ENCODE measurements around the gene BCDIN3D. TPM values are rescaled to one million over a fixed set of nuclear protein-coding genes. Genes with fewer than 3 reads are reported as not detected.

BCDIN3D gene
- total RNA-seq, 1 experiment from 2014 or later, result 4.0 TPM

GRCh38 chr12:49887091-49887490 is 44.2 kb upstream of the BCDIN3D start:
- no peaks in the 10 kb centered on the region for H3K36me3 Mint-ChIP-seq (ENCODE audit: insufficient read depth, unreplicated experiment)
- H3K4me1 Mint-ChIP-seq (ENCODE audit: low read depth, unreplicated experiment), result no peaks in the 10 kb centered on the region
- TF ChIP-seq CTCF (IDR thresholded peaks at IDR 0.05; ENCODE audit: unreplicated experiment), result no peak
- no peak for DNase-seq
- H3K4me3 Mint-ChIP-seq (ENCODE audit: low read depth, unreplicated experiment), result no peak overlapping the region
- no peak overlapping the region for H3K27ac Mint-ChIP-seq (ENCODE audit: unreplicated experiment)
- no peaks in the 10 kb centered on the region for H3K9me3 Mint-ChIP-seq (ENCODE audit: low read depth, unreplicated experiment)
- intact Hi-C loops (cut with micrococcal nuclease; ENCODE audit: unreplicated experiment), result no loop called here
- peaks cover 29% of the 10 kb centered on the region for H3K27me3 Mint-ChIP-seq (ENCODE audit: unreplicated experiment)
- CTCF ChIA-PET, result no interaction called here
- BruUV-seq (replicated peaks), result no TSS peak

GRCh38 chr12:49885663-49886461 is 43.0 kb upstream of the BCDIN3D start:
- Mint-ChIP-seq H3K9me3 (ENCODE audit: low read depth, unreplicated experiment) (no peaks in the 10 kb centered on the region), H3K4me1 (ENCODE audit: low read depth, unreplicated experiment) (no peaks in the 10 kb centered on the region), H3K27ac (ENCODE audit: unreplicated experiment) (no peak overlapping the region), H3K36me3 (ENCODE audit: insufficient read depth, unreplicated experiment) (no peaks in the 10 kb centered on the region), H3K27me3 (ENCODE audit: unreplicated experiment) (peaks cover 26% of the 10 kb centered on the region), H3K4me3 (ENCODE audit: low read depth, unreplicated experiment) (no peak overlapping the region)
- BruUV-seq (replicated peaks), result no TSS peak
- no peak for TF ChIP-seq CTCF (IDR thresholded peaks at IDR 0.05; ENCODE audit: unreplicated experiment)
- CTCF ChIA-PET, result no interaction called here
- no peak for DNase-seq
- intact Hi-C loops (cut with micrococcal nuclease; ENCODE audit: unreplicated experiment), result no loop called here

GRCh38 chr12:49885118-49885517 is 42.2 kb upstream of the BCDIN3D start:
- Mint-ChIP-seq H3K27ac (ENCODE audit: unreplicated experiment) (no peak overlapping the region), H3K4me3 (ENCODE audit: low read depth, unreplicated experiment) (no peak overlapping the region), H3K4me1 (ENCODE audit: low read depth, unreplicated experiment) (no peaks in the 10 kb centered on the region), H3K27me3 (ENCODE audit: unreplicated experiment) (peaks cover 26% of the 10 kb centered on the region), H3K36me3 (ENCODE audit: insufficient read depth, unreplicated experiment) (no peaks in the 10 kb centered on the region), H3K9me3 (ENCODE audit: low read depth, unreplicated experiment) (peaks cover 3% of the 10 kb centered on the region)
- BruUV-seq (replicated peaks), result no TSS peak
- DNase-seq, result no peak
- CTCF ChIA-PET, result no interaction called here
- intact Hi-C loops (cut with micrococcal nuclease; ENCODE audit: unreplicated experiment), result no loop called here
- TF ChIP-seq CTCF (IDR thresholded peaks at IDR 0.05; ENCODE audit: unreplicated experiment), result no peak

- CTCF ChIA-PET, result no interaction called here
- DNase-seq, result no peak
- peaks cover 26% of the 10 kb centered on the region for H3K27me3 Mint-ChIP-seq (ENCODE audit: unreplicated experiment)
- H3K9me3 Mint-ChIP-seq (ENCODE audit: low read depth, unreplicated experiment), result peaks cover 4% of the 10 kb centered on the region
- H3K4me3 Mint-ChIP-seq (ENCODE audit: low read depth, unreplicated experiment), result no peak overlapping the region
- H3K27ac Mint-ChIP-seq (ENCODE audit: unreplicated experiment), result no peak overlapping the region
- intact Hi-C loops (cut with micrococcal nuclease; ENCODE audit: unreplicated experiment), result no loop called here
- no peak for TF ChIP-seq CTCF (IDR thresholded peaks at IDR 0.05; ENCODE audit: unreplicated experiment)
- no peaks in the 10 kb centered on the region for H3K4me1 Mint-ChIP-seq (ENCODE audit: low read depth, unreplicated experiment)
- no TSS peak for BruUV-seq (replicated peaks)
- no peaks in the 10 kb centered on the region for H3K36me3 Mint-ChIP-seq (ENCODE audit: insufficient read depth, unreplicated experiment)
Observed at GRCh38 chr12:49882851-49883464, 40.1 kb upstream of the BCDIN3D start.
